ENCODE measurements around the gene PGBD5.

- TF ChIP-seq EZH2 (IDR thresholded peaks at IDR 0.05; ENCODE audit: low read length) (no peak), CTCF (optimal IDR thresholded peaks at IDR 0.05 in 1 of 3, IDR thresholded peaks at IDR 0.05 in 1 of 3, conservative IDR thresholded peaks at IDR 0.05 in 1 of 3; ENCODE audit: extremely low read depth in 1 of 3, insufficient read depth in 2 of 3, low read length in 3 of 3) (no peak)
Observed at GRCh38 chr1:230335861-230336522, 90.1 kb downstream of the PGBD5 start.

All from keratinocyte (primary cell).